Heart right ventricle (tissue), 16 donors: ENCODE measurements around the gene FOXC1. TPM values are rescaled to one million over a fixed set of nuclear protein-coding genes. Genes with fewer than 3 reads are reported as not detected.

ENCODE experiments used
- ATAC-seq, 8 donors: fragments of 200-7000 bp; cut with Tn5 transposase; one replicate each; pipeline ENCODE4 v1.9.1; 2020; ENCODE audit warnings: mild to moderate bottlenecking in 8 of 8, moderate library complexity in 8 of 8, moderate number of reproducible peaks in 1 of 8
- DNase-seq, 2 donors: peaks; one replicate each; pipeline ENCODE4 v3.0.0-alpha.2; 2020
- H3K27ac ChIP-seq, 10 donors: fragments of 200-600 bp; sonication (generic) in 2 of 10; one replicate each; pipeline versions ENCODE4 v1.5.0 to v1.8.0; 2020 to 2022; ENCODE audit warnings: mild to moderate bottlenecking in 3 of 10
- H3K27me3 ChIP-seq, 7 donors: fragments of 200-600 bp; one replicate each; pipeline ENCODE4 v1.8.0; 2021 to 2022; ENCODE audit warnings: mild to moderate bottlenecking in 2 of 7
- H3K36me3 ChIP-seq, 9 donors: fragments of 200-600 bp; sonication (generic) in 1 of 9; one replicate each; pipeline versions ENCODE4 v1.5.0 to v1.8.0; 2020 to 2022; ENCODE audit warnings: mild to moderate bottlenecking in 2 of 9
- H3K4me1 ChIP-seq, 9 donors: fragments of 200-600 bp; sonication (generic) in 1 of 9; one replicate each; pipeline versions ENCODE4 v1.5.0 to v1.8.0; 2020 to 2022; ENCODE audit warnings: mild to moderate bottlenecking in 4 of 9
- H3K4me3 ChIP-seq, 10 donors: fragments of 200-600 bp; sonication (generic) in 2 of 10; one replicate each; pipeline versions ENCODE4 v1.5.0 to v1.8.0; 2020 to 2022; ENCODE audit warnings: mild to moderate bottlenecking in 7 of 10, moderate library complexity in 2 of 10
- H3K9me3 ChIP-seq, 11 donors: fragments of 200-600 bp in 10 of 11; sonication (generic) in 2 of 11; one replicate each; pipeline versions ENCODE4 v1.5.0 to v1.8.0; 2013 to 2022; ENCODE audit warnings: mild to moderate bottlenecking in 2 of 11, control low read depth in 1 of 11, moderate library complexity in 1 of 11
- CTCF ChIP-seq, 9 donors: fragments of 200-600 bp; sonication (generic) in 2 of 9; IDR thresholded peaks; one replicate each; pipeline versions ENCODE4 v1.5.0 to v1.8.0; 2021 to 2022; ENCODE audit warnings: antibody characterized with exemption in 9 of 9, mild to moderate bottlenecking in 5 of 9, moderate library complexity in 1 of 9
- WGBS, 2 donors: extraction: QIAGEN DNeasy Blood & Tissue Kit; methylation state at CpG; one replicate each; pipeline ENCODE4 v1.1.7; 2013; ENCODE audit warnings: inconsistent platforms in 1 of 2; 5-methylcytosine and 5-hydroxymethylcytosine counted together
- intact Hi-C, 10 donors: fragments of 100-400 bp; cut with DNase I; formaldehyde crosslinking; loops; one replicate each; pipeline versions ENCODE4 v1.11.1 to v1.14.2; 2022
- polyA plus RNA-seq, 2 donors: library from polyadenylated mRNA; stranded (reverse); fragments of 200-250 nt; gene quantifications; one replicate each; pipeline ENCODE4 v1.2.3, GENCODE V29; 2013
- total RNA-seq, 10 donors: library from RNA; stranded (reverse); fragmentation: NEBNext Ultra II Directional in 3 of 10; extraction: Animal tissue kit (Norgen Biotek cat#: 25700) in 3 of 10; gene quantifications; one replicate each; pipeline versions ENCODE4 v1.2.1 to v1.2.4, GENCODE V29; 2021 to 2023
- donor health status: Arrhythmogenic right ventricular cardiomyopathy.
- donor health status: ischemic (EF 13 %, LVEDD 7.1; RV severe dilation, severe dysfunction).
- donor health status: healthy with polysubstance abuse.
- donor health status: DM: no; HTN: yes; CAD: no.
- donor health status: DM: no; HTN: no; CAD: no.
- donor health status: ischemic (EF 25% LVEDD 6.9; RV normal size, moderate dysfunction).
- donor health status: ischemic (EF 25% LVEDD 5.7; RV mildly dilated, moderate dysfunction).
- donor health status: healthy.
- donor health status: DM: yes; HTN: yes; CAD: no.
- donor health status: Ischemic cardiomyopathy.
- donor health status: ischemic (EF 35%, LVEDD 5.7; RV mildly dilated, moderate dysfunction).
- donor health status: nonischemic (EF 11% LVEDD 7.7; RV severe dilation, severe dysfunction).
- donor health status: DM: yes; HTN: yes; CAD: no.
- donor health status: PGD.
- donor health status: ischemic (EF 29% LVEDD 5.4; RV normal size, mild dysfunction).
- donor health status: nonischemic (EF 23%, LVEDD 6.1; RV moderate dilation, normal function).

FOXC1 gene
- total and polyA plus RNA-seq, 12 donors = 2.8 to 7.4 (median 4.0) TPM

- H3K4me1 ChIP-seq = peaks cover 0 to 12% (median 0%) of the 10 kb centered on the region in 9 donors
- no peak overlapping the region for H3K4me3 ChIP-seq
- intact Hi-C loops = no loop called here
- H3K27me3 ChIP-seq = no peaks in the 10 kb centered on the region
- no peak overlapping the region for H3K27ac ChIP-seq
- H3K9me3 ChIP-seq = no peaks in the 10 kb centered on the region
- WGBS, 2 donors = 89 to 94% methylated on average over 6 of the region's 6 CpGs
- no peak for TF ChIP-seq CTCF (IDR thresholded peaks at IDR 0.05)
- H3K36me3 ChIP-seq = no peaks in the 10 kb centered on the region
- DNase-seq (no peak), ATAC-seq (no peak)
Observed at GRCh38 chr6:1580109-1580508, 29.6 kb upstream of the FOXC1 start.

- H3K9me3 ChIP-seq = no peaks in the 10 kb centered on the region
- TF ChIP-seq CTCF (IDR thresholded peaks at IDR 0.05) = no peak
- H3K27me3 ChIP-seq = no peaks in the 10 kb centered on the region
- WGBS, 2 donors = 88 to 90% methylated on average over 9 of the region's 9 CpGs
- no peaks in the 10 kb centered on the region for H3K36me3 ChIP-seq
- H3K4me3 ChIP-seq = no peak overlapping the region
- ATAC-seq (no peak), DNase-seq (no peak)
- peaks cover 0 to 7% (median 0%) of the 10 kb centered on the region in 9 donors for H3K4me1 ChIP-seq
- no peak overlapping the region for H3K27ac ChIP-seq
- intact Hi-C loops = no loop called here
Observed at GRCh38 chr6:1580585-1580984, 29.1 kb upstream of the FOXC1 start.

- no peaks in the 10 kb centered on the region for H3K9me3 ChIP-seq
- DNase-seq = no peak
- no peaks in the 10 kb centered on the region for H3K27me3 ChIP-seq
- no peaks in the 10 kb centered on the region for H3K4me1 ChIP-seq
- TF ChIP-seq CTCF (IDR thresholded peaks at IDR 0.05) = no peak
- H3K27ac ChIP-seq = no peak overlapping the region
- intact Hi-C loops = no loop called here
- H3K4me3 ChIP-seq = no peak overlapping the region
- 91 to 93% methylated on average over 31 of the region's 31 CpGs for WGBS, 2 donors
- H3K36me3 ChIP-seq = no peaks in the 10 kb centered on the region
- ATAC-seq = no peak
Observed at GRCh38 chr6:1581120-1581991, 28.4 kb upstream of the FOXC1 start.

- TF ChIP-seq CTCF (IDR thresholded peaks at IDR 0.05) = no peak
- ATAC-seq (no peak), DNase-seq (no peak)
- Histone ChIP-seq H3K9me3 (no peaks in the 10 kb centered on the region), H3K27ac (no peak overlapping the region), H3K27me3 (no peaks in the 10 kb centered on the region), H3K4me3 (no peak overlapping the region), H3K4me1 (no peaks in the 10 kb centered on the region), H3K36me3 (no peaks in the 10 kb centered on the region)
- 73 to 85% methylated on average over 5 of the region's 5 CpGs for WGBS, 2 donors
- intact Hi-C loops = no loop called here
Observed at GRCh38 chr6:1584146-1584545, 25.6 kb upstream of the FOXC1 start.
